ENCODE results near the gene DCLK1.

- no peak for TF ChIP-seq CTCF (IDR thresholded peaks at IDR 0.05)
- TF ChIP-seq POLR2AphosphoS5 (IDR thresholded peaks at IDR 0.05; ENCODE audit: insufficient read depth in 1 of 2, low read depth in 1 of 2), result no peak
Observed at GRCh38 chr13:35763060-35763781, 368.0 kb downstream of the DCLK1 start.

All from vagina (tissue), 2 donors.